HUES48 (cell line): ENCODE measurements around the gene SPATA13.
"Not testable (repeated sequence)": the region's sequence is repeated elsewhere in the genome, so short reads cannot be mapped to it uniquely, and the experiment has no call there.

Experiments used
- H3K27ac ChIP-seq: one replicate; pipeline ENCODE4 v1.7.0; 2013; ENCODE audit warnings: low read depth, low read length, inconsistent platforms
- H3K27me3 ChIP-seq: 2 replicates; pipeline ENCODE4 v1.6.1; 2013; ENCODE audit warnings: mild to moderate bottlenecking, low read length; ENCODE audit not compliant: control insufficient read depth, insufficient read depth
- H3K36me3 ChIP-seq: 2 replicates; pipeline ENCODE4 v1.6.1; 2013; ENCODE audit warnings: low read length; ENCODE audit not compliant: control insufficient read depth, insufficient read depth
- H3K4me1 ChIP-seq: 2 replicates; pipeline ENCODE4 v1.6.1; 2013; ENCODE audit warnings: mild to moderate bottlenecking, low read length; ENCODE audit not compliant: control insufficient read depth, insufficient read depth
- H3K4me3 ChIP-seq: 2 replicates; pipeline ENCODE4 v1.5.1; 2013; ENCODE audit warnings: mild to moderate bottlenecking, low read depth, low read length
- H3K9ac ChIP-seq: 2 replicates; pipeline ENCODE4 v1.6.1; 2013; ENCODE audit warnings: mild to moderate bottlenecking, low read depth, low read length, moderate library complexity
- H3K9me3 ChIP-seq: 2 replicates; pipeline ENCODE4 v1.6.1; 2013; ENCODE audit warnings: low read length; ENCODE audit not compliant: control insufficient read depth, insufficient read depth

The SPATA13 gene

DNA sequence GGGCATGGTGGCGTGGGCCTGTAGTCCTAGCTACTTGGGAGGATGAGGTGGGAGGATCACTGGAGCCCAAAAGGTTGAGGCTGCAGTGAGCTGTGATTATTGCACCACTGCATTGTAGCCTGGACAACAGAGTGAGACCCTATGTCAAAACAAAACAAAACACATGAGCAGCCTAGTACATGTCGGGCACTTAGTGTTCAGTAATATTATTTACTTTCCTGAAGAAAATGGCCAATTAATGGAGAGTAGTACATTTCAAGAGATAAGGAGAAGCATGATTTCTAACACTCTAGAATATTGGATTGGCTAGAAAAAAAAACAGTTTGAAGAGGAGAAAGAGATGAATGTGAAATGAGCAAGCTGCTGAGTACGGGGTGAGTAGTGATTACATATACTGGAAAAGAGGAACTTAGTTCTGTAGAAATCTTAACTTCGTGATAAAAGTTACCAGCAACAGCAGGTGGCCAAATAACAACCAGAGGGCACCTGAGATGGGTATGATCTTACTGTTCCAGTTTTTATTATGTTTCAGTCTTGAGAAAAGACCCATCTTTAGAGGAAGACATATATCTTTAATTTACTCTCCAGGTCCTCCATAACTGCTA, 36.2 kb downstream of the SPATA13 start:
- Histone ChIP-seq H3K9ac (no peak overlapping the region), H3K36me3 (no peaks in the 10 kb centered on the region), H3K27me3 (no peaks in the 10 kb centered on the region), H3K9me3 (no peaks in the 10 kb centered on the region), H3K4me3 (no peak overlapping the region), H3K27ac (no peak overlapping the region), H3K4me1 (peaks cover 19% of the 10 kb centered on the region)

DNA sequence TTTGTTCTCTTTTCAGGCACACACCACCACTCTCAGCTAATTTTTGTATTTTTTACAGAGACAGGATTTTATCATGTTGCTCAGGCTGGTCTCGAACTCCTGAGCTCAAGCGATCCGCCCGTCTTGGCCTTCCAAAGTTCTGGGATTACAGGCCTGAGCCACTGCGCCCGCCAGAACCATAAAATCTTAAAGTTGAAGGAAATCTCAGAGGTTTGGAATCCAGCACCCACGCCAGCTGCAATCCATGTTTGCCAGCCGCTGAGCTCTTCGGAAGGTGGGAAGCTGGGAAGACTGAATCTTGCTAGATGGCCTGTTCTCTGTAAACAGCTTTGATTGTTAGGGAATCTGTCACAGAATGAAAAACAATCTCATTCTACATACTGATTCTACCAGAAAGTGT, 38.5 kb downstream of the SPATA13 start:
- Histone ChIP-seq H3K27me3 (no peaks in the 10 kb centered on the region), H3K4me3 (no peak overlapping the region), H3K4me1 (peaks cover 10% of the 10 kb centered on the region), H3K36me3 (no peaks in the 10 kb centered on the region), H3K9me3 (no peaks in the 10 kb centered on the region), H3K9ac (no peak overlapping the region), H3K27ac (no peak overlapping the region)

DNA sequence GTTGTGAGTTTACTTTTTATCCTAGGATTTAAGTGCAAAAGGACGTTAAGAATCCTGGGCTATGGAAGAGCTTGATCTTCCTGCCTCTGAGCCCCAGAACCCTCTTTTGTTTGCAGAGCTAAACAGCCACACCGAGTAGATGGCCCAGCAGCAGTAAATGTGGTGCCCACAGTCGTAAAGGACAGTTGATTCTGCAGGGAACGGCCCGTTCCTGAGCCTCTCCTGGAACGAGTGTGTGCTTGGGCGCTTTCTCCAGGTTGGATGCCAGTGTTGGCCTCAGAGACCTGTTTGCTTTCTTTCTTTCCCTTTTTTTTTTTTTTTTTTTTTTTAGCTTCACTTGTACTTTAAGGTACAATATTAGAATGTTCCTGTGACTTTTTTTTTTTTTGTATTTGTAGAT, 41.7 kb downstream of the SPATA13 start:
- Histone ChIP-seq H3K27me3 (no peaks in the 10 kb centered on the region), H3K27ac (no peak overlapping the region), H3K9me3 (no peaks in the 10 kb centered on the region), H3K4me1 (peaks cover 10% of the 10 kb centered on the region), H3K4me3 (no peak overlapping the region), H3K9ac (no peak overlapping the region), H3K36me3 (no peaks in the 10 kb centered on the region)

DNA sequence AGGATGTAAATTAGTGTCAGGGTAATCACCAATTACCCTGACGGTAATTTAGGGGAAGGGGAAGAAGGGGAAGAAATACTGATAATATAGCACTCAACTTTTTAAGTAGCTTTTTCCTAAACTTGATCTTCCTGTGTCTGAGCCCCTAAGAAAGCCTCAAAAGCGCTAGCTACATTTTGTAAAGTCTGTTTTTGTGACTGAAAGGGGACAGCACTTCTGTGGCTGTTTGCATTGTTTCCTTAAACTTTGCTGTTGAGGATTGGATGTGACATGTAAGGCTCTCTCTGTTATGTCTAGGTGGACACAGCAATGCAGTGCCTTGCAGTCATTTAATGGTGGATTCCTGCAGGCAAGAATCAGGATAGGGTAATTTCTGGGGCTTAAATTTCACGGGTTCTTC, 42.8 kb downstream of the SPATA13 start:
- Histone ChIP-seq H3K27me3 (no peaks in the 10 kb centered on the region), H3K4me1 (peaks cover 10% of the 10 kb centered on the region), H3K4me3 (no peak overlapping the region), H3K27ac (no peak overlapping the region), H3K36me3 (no peaks in the 10 kb centered on the region), H3K9me3 (no peaks in the 10 kb centered on the region), H3K9ac (no peak overlapping the region)

DNA sequence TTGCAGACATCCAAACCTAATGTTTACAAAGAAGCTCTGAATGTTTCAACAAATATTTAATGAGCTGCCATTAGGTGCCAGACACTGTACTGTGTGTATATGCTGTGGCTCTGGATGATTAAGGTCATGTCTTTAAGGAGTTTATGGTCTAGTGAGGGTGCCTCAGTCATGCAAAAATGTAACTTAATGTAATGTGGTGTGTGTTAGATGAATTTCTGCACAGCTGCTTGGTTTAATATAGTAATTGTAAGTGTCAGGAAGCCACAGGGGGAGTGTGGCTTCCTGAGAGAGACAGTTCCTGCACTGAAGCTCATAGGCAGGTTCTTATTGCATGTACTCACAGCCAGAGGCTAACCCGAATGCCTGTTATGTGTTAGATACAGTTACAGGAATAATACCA, 43.3 kb downstream of the SPATA13 start:
- no peaks in the 10 kb centered on the region for H3K36me3 ChIP-seq
- no peaks in the 10 kb centered on the region for H3K9me3 ChIP-seq
- H3K4me3 ChIP-seq, result no peak overlapping the region
- H3K4me1 ChIP-seq, result peaks cover 10% of the 10 kb centered on the region
- H3K27ac ChIP-seq, result no peak overlapping the region
- no peak overlapping the region for H3K9ac ChIP-seq
- no peaks in the 10 kb centered on the region for H3K27me3 ChIP-seq

DNA sequence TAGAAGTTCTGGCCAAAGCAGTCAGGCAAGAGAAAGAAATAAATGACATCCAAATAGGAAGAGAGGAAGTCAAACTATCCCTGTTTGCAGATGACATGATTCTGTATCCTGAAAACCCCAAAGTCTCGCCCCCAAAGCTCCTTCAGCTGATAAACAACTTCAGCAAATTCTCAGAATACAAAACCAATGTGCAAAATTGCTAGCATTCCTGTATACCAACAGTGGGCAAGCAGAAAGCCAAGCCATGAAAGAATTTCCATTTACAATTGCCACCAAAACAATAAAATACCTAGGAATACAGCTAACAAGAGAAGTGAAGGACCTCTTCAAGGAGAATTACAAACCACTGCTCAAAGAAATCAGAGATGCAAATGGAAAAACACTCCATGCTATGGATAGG, 44.6 kb downstream of the SPATA13 start:
- not testable (repeated sequence) for H3K27me3 ChIP-seq, H3K9ac ChIP-seq, H3K27ac ChIP-seq

DNA sequence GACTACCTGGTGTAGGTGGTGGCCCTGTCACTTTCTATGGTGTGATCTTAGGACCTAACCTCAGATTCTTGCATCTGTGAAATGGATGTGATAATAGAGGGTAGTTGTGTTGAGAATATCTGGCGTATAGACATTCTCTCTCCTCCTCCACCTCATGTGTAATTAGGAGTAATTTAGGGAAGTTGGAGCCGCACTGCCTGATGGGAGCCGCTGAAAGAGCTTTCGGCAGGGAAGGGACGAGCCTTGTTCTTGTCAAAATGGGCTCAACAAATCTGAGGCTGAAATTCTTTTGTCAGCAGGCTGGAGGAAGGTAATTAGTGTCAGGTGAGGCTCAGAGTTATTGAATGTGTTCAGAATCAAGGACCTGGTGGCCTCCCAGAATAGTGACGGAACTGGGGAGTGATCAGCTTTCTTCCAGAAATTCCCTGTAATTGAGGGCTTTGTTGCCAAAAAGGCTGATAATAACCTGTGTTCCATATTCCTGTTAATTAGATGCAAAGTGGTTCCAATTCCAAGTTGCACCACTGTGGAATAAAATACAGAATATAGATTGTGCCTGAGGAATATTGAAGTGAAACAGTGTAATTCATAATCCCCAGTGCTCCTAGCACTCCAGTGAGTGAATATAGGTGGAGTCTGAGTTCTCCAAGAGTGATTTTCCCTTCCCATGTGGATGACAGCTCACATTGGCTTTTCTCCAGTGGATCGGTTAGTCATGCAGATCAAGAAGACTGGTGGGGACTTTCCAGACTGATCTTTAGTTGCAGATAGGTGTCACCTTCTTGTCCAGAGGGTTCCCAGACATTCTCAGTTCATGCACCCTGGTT, 47.5 kb downstream of the SPATA13 start:
- no peak overlapping the region for H3K9ac ChIP-seq

More for the DNA sequence above, 44.6 kb downstream of the SPATA13 start:
- not testable (repeated sequence) for H3K4me3 ChIP-seq, H3K36me3 ChIP-seq, H3K4me1 ChIP-seq, H3K9me3 ChIP-seq

DNA sequence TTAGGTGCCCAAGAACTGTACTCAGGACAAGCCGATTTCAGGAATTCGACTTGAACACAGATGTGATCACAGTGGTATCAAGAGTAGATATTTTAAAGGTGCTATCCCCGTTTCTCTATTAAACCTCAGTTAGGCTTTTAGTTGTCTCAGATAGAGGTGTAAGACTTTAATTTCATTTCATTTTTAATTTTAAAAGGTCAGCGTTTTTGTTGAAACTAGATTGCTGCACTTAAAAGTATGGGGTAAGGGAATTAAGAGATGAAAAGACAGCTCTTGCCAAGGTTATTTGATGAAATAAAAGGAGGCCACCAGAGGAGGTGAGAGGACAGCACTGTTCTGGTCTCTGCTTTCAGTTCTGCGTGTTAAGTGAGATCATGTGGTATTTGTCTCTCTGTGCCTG, 48.6 kb downstream of the SPATA13 start:
- Histone ChIP-seq H3K9me3 (no peaks in the 10 kb centered on the region), H3K4me1 (no peaks in the 10 kb centered on the region; the same call in 1 of the 2 replicates), H3K9ac (no peak overlapping the region)

More for the DNA sequence above, 47.5 kb downstream of the SPATA13 start:
- no peaks in the 10 kb centered on the region; the same call in 1 of the 2 replicates for H3K4me1 ChIP-seq
- H3K27me3 ChIP-seq, result no peaks in the 10 kb centered on the region
- H3K9me3 ChIP-seq, result no peaks in the 10 kb centered on the region
- no peak overlapping the region for H3K27ac ChIP-seq
- H3K36me3 ChIP-seq, result no peaks in the 10 kb centered on the region
- H3K4me3 ChIP-seq, result no peak overlapping the region

DNA sequence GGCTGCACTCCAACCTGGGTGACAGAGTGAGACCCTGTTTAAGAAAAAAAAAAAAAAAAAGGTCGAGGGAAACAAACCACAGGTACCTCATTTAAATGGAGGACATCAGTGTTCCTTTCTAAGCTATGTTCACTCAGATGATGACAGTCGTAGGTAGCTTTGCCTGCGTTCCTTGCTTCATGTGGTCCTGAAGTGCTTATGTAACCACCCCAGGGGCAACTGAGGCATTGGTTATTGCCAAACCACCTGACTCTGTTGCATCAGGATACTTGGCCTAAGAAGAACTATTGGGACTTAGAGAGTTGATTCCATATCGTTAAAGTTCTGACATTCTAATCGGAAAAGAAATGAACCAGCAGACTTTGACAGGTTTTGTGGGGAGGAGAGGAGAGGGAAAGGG, 51.7 kb downstream of the SPATA13 start:
- H3K4me1 ChIP-seq, result peaks cover 6% of the 10 kb centered on the region; the same call in 1 of the 2 replicates
- no peaks in the 10 kb centered on the region for H3K27me3 ChIP-seq
- no peaks in the 10 kb centered on the region for H3K36me3 ChIP-seq
- H3K9ac ChIP-seq, result no peak overlapping the region
- H3K9me3 ChIP-seq, result no peaks in the 10 kb centered on the region
- no peak overlapping the region for H3K4me3 ChIP-seq
- no peak overlapping the region for H3K27ac ChIP-seq

More for the DNA sequence above, 48.6 kb downstream of the SPATA13 start:
- Histone ChIP-seq H3K27me3 (no peaks in the 10 kb centered on the region), H3K27ac (no peak overlapping the region), H3K4me3 (no peak overlapping the region), H3K36me3 (no peaks in the 10 kb centered on the region)

DNA sequence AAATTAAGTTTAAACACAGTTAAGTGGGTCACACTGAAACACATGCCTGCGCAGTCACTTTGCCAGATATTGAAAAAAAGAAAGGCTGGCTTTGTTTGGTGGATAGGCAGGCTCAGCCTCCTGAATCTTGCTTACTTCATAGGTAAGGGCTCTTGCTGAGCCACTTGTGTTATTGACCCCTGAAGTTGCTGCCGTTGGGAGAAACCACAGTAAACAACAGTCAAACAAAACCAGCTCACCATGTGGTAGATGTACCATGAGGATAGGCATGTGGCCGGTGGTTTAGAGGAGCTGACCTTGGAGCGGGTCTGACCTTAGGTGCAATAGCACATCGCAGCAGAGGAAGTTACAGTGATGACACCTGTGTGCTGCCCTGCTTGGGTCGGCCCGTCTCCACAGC, 52.2 kb downstream of the SPATA13 start:
- Histone ChIP-seq H3K27ac (no peak overlapping the region), H3K9ac (no peak overlapping the region), H3K4me1 (peaks cover 6% of the 10 kb centered on the region; the same call in 1 of the 2 replicates), H3K27me3 (no peaks in the 10 kb centered on the region), H3K4me3 (no peak overlapping the region), H3K36me3 (no peaks in the 10 kb centered on the region), H3K9me3 (no peaks in the 10 kb centered on the region)

DNA sequence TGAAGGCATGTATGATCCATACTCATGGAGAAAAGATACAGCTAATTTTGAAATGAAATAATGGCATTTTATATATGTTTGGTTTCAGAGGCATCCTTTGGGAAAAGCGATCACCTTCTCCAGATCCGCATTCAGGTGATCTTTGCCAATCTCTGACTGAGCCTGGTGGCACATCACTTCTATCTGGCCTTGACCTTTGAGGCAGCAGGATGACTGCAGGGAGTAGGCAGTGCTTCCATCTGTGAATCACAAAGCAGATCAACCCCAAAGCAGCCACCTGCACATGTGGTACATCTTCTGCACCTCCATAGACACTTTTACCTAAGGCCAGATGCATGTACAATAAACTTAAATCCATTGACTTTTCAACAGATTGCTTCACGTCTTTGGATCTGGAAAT, 53.4 kb downstream of the SPATA13 start:
- Histone ChIP-seq H3K9ac (no peak overlapping the region), H3K4me1 (peaks cover 17% of the 10 kb centered on the region), H3K27me3 (no peaks in the 10 kb centered on the region), H3K36me3 (no peaks in the 10 kb centered on the region), H3K27ac (no peak overlapping the region), H3K4me3 (no peak overlapping the region), H3K9me3 (no peaks in the 10 kb centered on the region)
